Activated B cell treated with CpG ODN at 0.5 μM for 24 hours (primary cell): ENCODE data around the gene RAD51B. TPM values are rescaled to one million over a fixed set of nuclear protein-coding genes. Genes with fewer than 3 reads are reported as not detected.

Experiments
- ATAC-seq: fragments of 200-7000 bp; cut with Tn5 transposase; one replicate; pipeline ENCODE4 v1.10.0; 2021; ENCODE audit warnings: low read depth, mild to moderate bottlenecking, moderate library complexity
- CTCF ChIA-PET: fragments of 350-600 bp; sonication (Branson Sonifier 250); formaldehyde crosslinking; loops from one replicate; lab custom pipeline; 2021; ENCODE audit warnings: antibody characterized with exemption; lab: Charles Lee
- POLR2A ChIA-PET: fragments of 350-600 bp; sonication (Branson Sonifier 250); formaldehyde crosslinking; loops from one replicate; lab custom pipeline; 2021; ENCODE audit warnings: antibody characterized with exemption; lab: Charles Lee
- DNase-seq: peaks from one replicate; pipeline ENCODE4 v3.0.0; 2022
- H3K27ac Mint-ChIP-seq: one replicate; pipeline ENCODE4 v1.8.0; 2020; ENCODE audit warnings: mixed read lengths
- H3K27me3 Mint-ChIP-seq: one replicate; pipeline ENCODE4 v1.8.0; 2021; ENCODE audit warnings: mixed read lengths
- H3K36me3 Mint-ChIP-seq: one replicate; pipeline ENCODE4 v1.8.0; 2021; ENCODE audit warnings: low read depth, mixed read lengths
- H3K4me1 Mint-ChIP-seq: one replicate; pipeline ENCODE4 v1.8.0; 2021; ENCODE audit warnings: mixed read lengths
- H3K4me3 Mint-ChIP-seq: one replicate; pipeline ENCODE4 v1.8.0; 2020; ENCODE audit warnings: mild to moderate bottlenecking, mixed read lengths
- H3K9me3 Mint-ChIP-seq: one replicate; pipeline ENCODE4 v1.8.0; 2020; ENCODE audit warnings: mixed read lengths
- intact Hi-C: fragments of 100-400 bp; cut with micrococcal nuclease; formaldehyde crosslinking; loops from one replicate; pipeline ENCODE4 v1.15.1; 2024
- total RNA-seq: library from RNA; stranded (reverse); gene quantifications from 2 replicates; pipeline ENCODE4 v1.2.3, GENCODE V29; 2022
- TF ChIP-seq, protein P1 (sequence below): fragments of 200-600 bp; IDR thresholded peaks from one replicate; pipeline ENCODE4 v1.8.0; 2022; ENCODE audit warnings: antibody characterized with exemption, mild to moderate bottlenecking

RAD51B gene
- total RNA-seq, 1 donor from 2014 or later = 53.9 TPM

DNA sequence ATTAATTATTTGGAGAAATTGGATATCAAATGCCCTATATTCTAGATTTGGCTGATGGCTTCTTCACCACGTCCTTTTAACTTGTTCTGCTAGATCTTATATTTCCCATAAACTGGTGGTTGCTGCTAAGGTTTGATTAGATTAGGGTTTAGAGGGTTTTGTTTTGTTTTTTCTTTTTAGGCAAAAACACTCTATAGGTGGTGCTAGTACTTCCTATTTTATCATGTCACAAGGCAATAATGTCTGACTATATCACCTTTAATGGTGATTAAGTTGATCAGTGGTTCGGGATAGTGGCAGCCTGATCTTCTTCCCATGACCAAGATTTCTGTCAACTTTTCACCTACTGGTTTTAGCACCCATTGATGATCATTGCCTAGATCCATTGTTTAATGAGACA lies 455.1 kb downstream of the RAD51B start:
- POLR2A ChIA-PET = interaction anchor here (0.7 to 13.2 kb wide), 33 partner anchors 7 to 541 kb away, joined by 3 to 413 read pairs (median 14); partner anchors contain the start of gene ZFP36L1
- Mint-ChIP-seq H3K4me3 (peak overlapping the region; percentile 65), H3K27ac (peak overlapping the region; percentile 99)

DNA sequence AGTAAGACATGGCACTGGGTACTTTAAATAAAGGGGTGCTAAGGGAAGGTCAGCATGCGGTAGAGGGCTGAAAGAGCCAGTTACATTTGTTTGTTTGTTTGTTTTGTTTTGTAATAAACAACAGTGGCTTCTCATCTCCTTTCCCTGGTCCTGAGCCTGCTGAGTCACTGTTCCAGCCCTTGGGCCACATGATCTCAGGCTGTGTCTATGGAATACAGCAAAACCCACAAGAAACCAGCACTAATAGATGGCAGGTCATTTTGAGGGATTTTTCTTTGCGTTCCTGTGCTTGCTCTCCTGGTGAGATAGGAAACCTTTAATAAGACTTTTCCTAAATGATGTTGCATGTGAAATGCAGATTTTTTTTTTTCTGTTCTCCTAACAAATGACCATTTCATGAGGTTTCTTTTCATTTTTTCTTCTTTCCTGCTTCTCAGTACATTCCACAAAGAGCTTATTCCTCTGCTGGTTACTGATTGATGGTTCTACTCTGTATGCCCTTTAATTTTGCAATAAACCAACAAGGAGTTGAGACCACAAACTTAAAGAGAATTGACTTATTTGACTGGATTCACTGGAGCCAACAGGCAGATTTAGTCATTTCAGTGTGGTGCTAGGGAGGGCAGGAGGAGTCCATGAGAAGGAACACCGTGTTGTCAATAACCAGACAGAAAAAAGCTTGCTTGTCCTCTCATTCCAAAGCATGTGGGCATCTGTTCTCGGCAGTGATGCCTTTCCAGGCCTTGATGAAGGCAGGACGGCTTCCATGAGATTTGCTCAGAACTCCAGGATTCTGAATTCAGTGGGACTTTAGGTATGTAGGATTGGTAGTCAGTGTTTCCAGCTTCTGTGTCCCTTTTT lies 459.2 kb downstream of the RAD51B start:
- DNase-seq = no peak
- H3K4me3 Mint-ChIP-seq = peak overlapping the region; percentile 72
- no peaks in the 10 kb centered on the region for H3K9me3 Mint-ChIP-seq
- ATAC-seq = no peak
- TF ChIP-seq, protein P1, sequence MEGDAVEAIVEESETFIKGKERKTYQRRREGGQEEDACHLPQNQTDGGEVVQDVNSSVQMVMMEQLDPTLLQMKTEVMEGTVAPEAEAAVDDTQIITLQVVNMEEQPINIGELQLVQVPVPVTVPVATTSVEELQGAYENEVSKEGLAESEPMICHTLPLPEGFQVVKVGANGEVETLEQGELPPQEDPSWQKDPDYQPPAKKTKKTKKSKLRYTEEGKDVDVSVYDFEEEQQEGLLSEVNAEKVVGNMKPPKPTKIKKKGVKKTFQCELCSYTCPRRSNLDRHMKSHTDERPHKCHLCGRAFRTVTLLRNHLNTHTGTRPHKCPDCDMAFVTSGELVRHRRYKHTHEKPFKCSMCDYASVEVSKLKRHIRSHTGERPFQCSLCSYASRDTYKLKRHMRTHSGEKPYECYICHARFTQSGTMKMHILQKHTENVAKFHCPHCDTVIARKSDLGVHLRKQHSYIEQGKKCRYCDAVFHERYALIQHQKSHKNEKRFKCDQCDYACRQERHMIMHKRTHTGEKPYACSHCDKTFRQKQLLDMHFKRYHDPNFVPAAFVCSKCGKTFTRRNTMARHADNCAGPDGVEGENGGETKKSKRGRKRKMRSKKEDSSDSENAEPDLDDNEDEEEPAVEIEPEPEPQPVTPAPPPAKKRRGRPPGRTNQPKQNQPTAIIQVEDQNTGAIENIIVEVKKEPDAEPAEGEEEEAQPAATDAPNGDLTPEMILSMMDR = no peak
- peaks cover 11% of the 10 kb centered on the region for H3K36me3 Mint-ChIP-seq
- POLR2A ChIA-PET = interaction anchor here (0.6 to 13.2 kb wide), 25 partner anchors 9 to 536 kb away, joined by 3 to 375 read pairs (median 8); partner anchors contain the start of gene ZFP36L1
- CTCF ChIA-PET = interaction anchor here (0.9 to 3.7 kb wide), 5 partner anchors 10 to 99 kb away, joined by 3 to 15 read pairs (median 4); no protein-coding TSS in a partner anchor
- H3K27ac Mint-ChIP-seq = peak overlapping the region; percentile 99
- H3K27me3 Mint-ChIP-seq = no peaks in the 10 kb centered on the region
- H3K4me1 Mint-ChIP-seq = peaks cover 98% of the 10 kb centered on the region
- intact Hi-C loops = no loop called here

More for the DNA sequence above, 455.1 kb downstream of the RAD51B start:
- Mint-ChIP-seq H3K27me3 (no peaks in the 10 kb centered on the region), H3K4me1 (peaks cover 93% of the 10 kb centered on the region), H3K9me3 (no peaks in the 10 kb centered on the region), H3K36me3 (peaks cover 9% of the 10 kb centered on the region)
- ATAC-seq (no peak), DNase-seq (no peak)
- TF ChIP-seq, protein P1 = no peak
- CTCF ChIA-PET = interaction anchor here (0.8 to 3.3 kb wide), 7 partner anchors 11 to 543 kb away, joined by 3 to 13 read pairs (median 3); no protein-coding TSS in a partner anchor
- intact Hi-C loops = loop anchor here (1.0 to 2.0 kb wide), 3 partner anchors 26 to 542 kb away; no protein-coding TSS in a partner anchor

DNA sequence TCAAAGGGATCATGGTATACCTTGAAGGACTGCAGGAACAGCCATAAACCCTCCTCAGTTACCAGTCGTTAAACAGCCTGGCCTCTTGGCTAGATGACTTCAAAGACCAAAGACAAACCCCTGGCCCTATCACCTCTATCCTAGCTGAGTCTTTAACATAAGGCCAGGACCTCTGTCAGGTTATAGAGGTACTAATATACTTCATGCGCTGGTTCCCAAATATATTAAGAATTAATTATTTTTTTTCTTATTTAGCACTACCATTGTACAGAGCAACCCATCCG lies 459.8 kb downstream of the RAD51B start:
- DNase-seq (no peak), ATAC-seq (no peak)
- peaks cover 11% of the 10 kb centered on the region for H3K36me3 Mint-ChIP-seq
- peak overlapping the region; percentile 84 for H3K4me3 Mint-ChIP-seq
- H3K27ac Mint-ChIP-seq = peak overlapping the region; percentile 99
- POLR2A ChIA-PET = interaction anchor here (0.6 to 13.2 kb wide), 24 partner anchors 10 to 536 kb away, joined by 3 to 375 read pairs (median 7); partner anchors contain the start of gene ZFP36L1
- CTCF ChIA-PET = interaction anchor here (0.9 to 3.7 kb wide), 6 partner anchors 8 to 98 kb away, joined by 3 to 15 read pairs (median 4); no protein-coding TSS in a partner anchor
- H3K4me1 Mint-ChIP-seq = peaks cover 98% of the 10 kb centered on the region
- no peaks in the 10 kb centered on the region for H3K27me3 Mint-ChIP-seq
- H3K9me3 Mint-ChIP-seq = no peaks in the 10 kb centered on the region
- intact Hi-C loops = no loop called here
- TF ChIP-seq, protein P1 = no peak

DNA sequence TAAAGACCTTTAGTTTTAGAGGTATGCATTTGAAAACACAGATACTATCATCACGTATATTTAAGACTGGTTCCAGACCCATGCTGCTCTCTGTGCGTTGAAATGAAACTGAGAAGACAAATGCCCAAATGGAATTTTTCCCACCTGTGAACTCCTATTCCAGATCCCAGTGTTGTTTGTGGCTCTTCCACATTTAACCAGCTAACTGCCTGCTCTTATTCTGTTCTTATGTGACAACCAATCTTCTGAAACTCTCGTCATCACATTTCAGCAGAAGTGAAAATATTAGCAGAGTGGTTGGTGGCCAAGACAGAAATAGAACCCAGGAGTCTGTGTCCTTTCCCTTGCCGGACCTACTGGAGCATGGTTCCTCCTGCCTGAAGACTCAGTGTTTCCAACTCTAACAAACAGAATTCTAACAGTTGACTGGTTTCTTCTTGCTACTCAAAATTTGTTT lies 460.2 kb downstream of the RAD51B start:
- H3K36me3 Mint-ChIP-seq = peaks cover 11% of the 10 kb centered on the region
- H3K27ac Mint-ChIP-seq = peak overlapping the region; percentile 99
- CTCF ChIA-PET = interaction anchor here (1.2 to 3.7 kb wide), 7 partner anchors 9 to 537 kb away, joined by 3 to 15 read pairs (median 4); no protein-coding TSS in a partner anchor
- TF ChIP-seq, protein P1 = no peak
- peak overlapping the region; percentile 84 for H3K4me3 Mint-ChIP-seq
- intact Hi-C loops = loop anchor here (1.0 to 5.0 kb wide), 5 partner anchors 12 to 509 kb away; no protein-coding TSS in a partner anchor
- H3K27me3 Mint-ChIP-seq = no peaks in the 10 kb centered on the region
- ATAC-seq (peak; percentile 33), DNase-seq (no peak)
- no peaks in the 10 kb centered on the region for H3K9me3 Mint-ChIP-seq
- peaks cover 98% of the 10 kb centered on the region for H3K4me1 Mint-ChIP-seq
- POLR2A ChIA-PET = interaction anchor here (0.5 to 13.2 kb wide), 26 partner anchors 10 to 535 kb away, joined by 3 to 375 read pairs (median 6); partner anchors contain the start of gene ZFP36L1
